Measurements from ENCODE around the gene CRYBB2.
"Not testable (repeated sequence)": the region's sequence is repeated elsewhere in the genome, so short reads cannot be mapped to it uniquely, and the experiment has no call there.

The CRYBB2 gene

GRCh38 chr22:25236417-25236816 lies 17.0 kb downstream of the CRYBB2 start:
- no peak for DNase-seq

GRCh38 chr22:25237503-25237902 lies 18.1 kb downstream of the CRYBB2 start:
- no peak for DNase-seq

- DNase-seq: not testable (repeated sequence)
These were observed 18.6 kb downstream of the CRYBB2 start for GRCh38 chr22:25238058-25238457.

- DNase-seq: not testable (repeated sequence)
These were observed 35.7 kb downstream of the CRYBB2 start for GRCh38 chr22:25255169-25255568.

GRCh38 chr22:25267567-25267966 lies 48.1 kb downstream of the CRYBB2 start:
- DNase-seq: not testable (repeated sequence)

GRCh38 chr22:25268902-25269301 lies 49.5 kb downstream of the CRYBB2 start:
- not testable (repeated sequence) for DNase-seq

GRCh38 chr22:25270061-25270460 lies 50.6 kb downstream of the CRYBB2 start:
- DNase-seq: not testable (repeated sequence)

GRCh38 chr22:25273231-25273630 lies 53.8 kb downstream of the CRYBB2 start:
- not testable (repeated sequence) for DNase-seq

- DNase-seq: not testable (repeated sequence)
These were observed 54.5 kb downstream of the CRYBB2 start for GRCh38 chr22:25273928-25274327.

- DNase-seq: not testable (repeated sequence)
These were observed 60.7 kb downstream of the CRYBB2 start for GRCh38 chr22:25280118-25280517.

All from hematopoietic multipotent progenitor cell treated with erythropoietin and hydrocortisone succinate and interleukin-3 and kit ligand, for 8 days (in vitro differentiated cells).